Measurements from ENCODE around the gene PDCD6IP. TPM values are rescaled to one million over a fixed set of nuclear protein-coding genes. Genes with fewer than 3 reads are reported as not detected.

The PDCD6IP gene
- polyA plus RNA-seq, 6 donors from 2014 or later, result 48.1 to 97.8 (median 91.0) TPM

- Mint-ChIP-seq H3K36me3 (no peaks in the 10 kb centered on the region), H3K9me3 (no peaks in the 10 kb centered on the region), H3K4me3 (no peak overlapping the region), H3K27ac (no peak overlapping the region), H3K27me3 (peaks cover 0 to 8% (median 0%) of the 10 kb centered on the region in 3 donors), H3K4me1 (no peaks in the 10 kb centered on the region)
- ATAC-seq (ENCODE audit: low read depth in 2 of 2) (no peak), DNase-seq (no peak)
These were observed 94.2 kb downstream of the PDCD6IP start for GRCh38 chr3:33892655-33893054.

DNA sequence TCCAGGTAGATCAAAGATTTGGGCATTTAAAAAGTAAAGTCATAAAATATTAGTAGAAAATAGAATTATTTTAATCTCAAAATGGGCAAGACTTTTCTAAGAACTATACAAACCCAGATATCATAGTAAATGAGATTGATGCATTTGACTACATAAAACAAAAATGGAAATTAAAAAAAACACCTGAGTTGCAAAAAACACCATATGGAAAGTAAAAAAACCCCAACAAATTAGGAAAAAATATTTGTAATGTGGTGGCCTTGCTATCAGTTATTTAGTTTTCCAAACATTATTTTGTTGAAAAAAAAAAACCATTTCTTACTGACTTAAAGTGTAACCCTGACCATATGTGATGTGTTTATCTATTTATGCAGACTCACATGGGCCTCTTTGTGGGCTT, 97.2 kb downstream of the PDCD6IP start:
- H3K27me3 Mint-ChIP-seq, result peaks cover 0 to 8% (median 0%) of the 10 kb centered on the region in 3 donors
- DNase-seq (no peak), ATAC-seq (ENCODE audit: low read depth in 2 of 2) (no peak)
- no peaks in the 10 kb centered on the region for H3K9me3 Mint-ChIP-seq
- no peak overlapping the region for H3K4me3 Mint-ChIP-seq
- no peaks in the 10 kb centered on the region for H3K4me1 Mint-ChIP-seq
- no peaks in the 10 kb centered on the region for H3K36me3 Mint-ChIP-seq
- no peak overlapping the region for H3K27ac Mint-ChIP-seq

GRCh38 chr3:33897306-33897705, 98.9 kb downstream of the PDCD6IP start:
- H3K36me3 Mint-ChIP-seq, result no peaks in the 10 kb centered on the region
- no peaks in the 10 kb centered on the region for H3K9me3 Mint-ChIP-seq
- DNase-seq (no peak), ATAC-seq (ENCODE audit: low read depth in 2 of 2) (no peak)
- H3K4me1 Mint-ChIP-seq, result no peaks in the 10 kb centered on the region
- H3K27ac Mint-ChIP-seq, result peak overlapping the region in 1 of 6 donors; percentile 7
- no peak overlapping the region for H3K4me3 Mint-ChIP-seq
- peaks cover 0 to 8% (median 0%) of the 10 kb centered on the region in 3 donors for H3K27me3 Mint-ChIP-seq

- Mint-ChIP-seq H3K9me3 (no peaks in the 10 kb centered on the region), H3K27me3 (peaks cover 0 to 8% (median 0%) of the 10 kb centered on the region in 3 donors), H3K4me1 (no peaks in the 10 kb centered on the region), H3K4me3 (no peak overlapping the region), H3K36me3 (no peaks in the 10 kb centered on the region), H3K27ac (no peak overlapping the region)
- DNase-seq (no peak), ATAC-seq (ENCODE audit: low read depth in 2 of 2) (no peak)
These were observed 100.5 kb downstream of the PDCD6IP start for GRCh38 chr3:33898901-33899300.

DNA sequence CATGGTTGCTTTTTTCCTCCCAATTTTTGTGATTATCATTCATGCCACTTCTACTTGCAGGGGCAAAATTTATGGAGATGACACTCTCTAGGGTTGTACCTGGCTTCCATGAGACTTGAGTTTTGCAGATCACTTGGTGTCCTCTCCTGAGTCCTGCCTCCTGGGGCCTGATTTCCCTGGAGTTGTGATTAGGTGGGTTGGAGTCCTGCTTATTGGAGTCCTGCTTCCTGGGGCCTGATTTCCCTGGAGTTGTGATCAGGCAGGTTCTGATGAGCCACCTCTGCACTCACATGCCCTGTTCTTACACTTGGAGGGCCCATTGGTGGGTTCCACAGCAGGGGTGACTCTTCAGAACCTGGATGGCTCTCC, 102.0 kb downstream of the PDCD6IP start:
- no peak for ATAC-seq (ENCODE audit: low read depth in 2 of 2)
- Mint-ChIP-seq H3K4me1 (no peaks in the 10 kb centered on the region), H3K4me3 (no peak overlapping the region), H3K36me3 (no peaks in the 10 kb centered on the region), H3K9me3 (peaks cover 0 to 3% (median 0%) of the 10 kb centered on the region in 7 donors), H3K27me3 (no peaks in the 10 kb centered on the region), H3K27ac (peak overlapping the region in 1 of 6 donors; percentile 27)
- DNase-seq, result no peak

DNA sequence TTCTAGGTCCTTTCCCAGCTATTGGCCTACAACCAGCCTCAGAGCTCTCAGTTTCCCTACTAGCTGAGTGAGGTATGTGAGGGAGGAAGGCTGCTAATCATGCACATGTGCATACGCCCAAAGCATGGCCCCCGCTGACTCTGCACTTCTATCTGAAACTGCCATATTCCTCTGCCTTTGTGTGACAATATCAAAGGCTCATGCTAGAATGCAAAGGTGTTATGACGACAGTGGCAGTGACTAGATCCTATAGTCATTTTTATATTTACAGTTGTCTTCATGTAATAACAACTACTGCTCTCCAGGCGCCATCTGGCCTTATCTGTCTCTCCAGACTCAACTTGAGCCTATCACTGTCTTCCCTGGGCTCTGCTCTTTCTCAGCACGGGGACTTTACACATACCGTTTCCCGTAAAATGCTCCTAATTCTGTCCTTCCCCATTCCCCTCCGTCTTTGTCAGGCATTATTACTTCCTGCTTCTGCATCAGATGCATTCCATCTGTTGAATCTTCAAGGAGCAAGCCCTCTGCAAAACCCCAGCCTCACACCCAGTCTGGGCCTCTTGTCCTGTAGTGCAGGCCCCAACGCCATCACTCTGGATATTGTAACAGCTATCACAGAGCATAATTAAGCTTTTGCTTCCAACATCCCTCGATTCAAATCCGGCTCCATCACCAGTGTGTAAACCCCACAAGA, 102.5 kb downstream of the PDCD6IP start:
- ATAC-seq (ENCODE audit: low read depth in 2 of 2) (no peak), DNase-seq (no peak)
- no peaks in the 10 kb centered on the region for H3K4me1 Mint-ChIP-seq
- no peak overlapping the region for H3K4me3 Mint-ChIP-seq
- H3K9me3 Mint-ChIP-seq, result peaks cover 0 to 3% (median 0%) of the 10 kb centered on the region in 7 donors
- H3K27ac Mint-ChIP-seq, result peak overlapping the region in 1 of 6 donors; percentile 52
- H3K36me3 Mint-ChIP-seq, result no peaks in the 10 kb centered on the region
- H3K27me3 Mint-ChIP-seq, result no peaks in the 10 kb centered on the region

DNA sequence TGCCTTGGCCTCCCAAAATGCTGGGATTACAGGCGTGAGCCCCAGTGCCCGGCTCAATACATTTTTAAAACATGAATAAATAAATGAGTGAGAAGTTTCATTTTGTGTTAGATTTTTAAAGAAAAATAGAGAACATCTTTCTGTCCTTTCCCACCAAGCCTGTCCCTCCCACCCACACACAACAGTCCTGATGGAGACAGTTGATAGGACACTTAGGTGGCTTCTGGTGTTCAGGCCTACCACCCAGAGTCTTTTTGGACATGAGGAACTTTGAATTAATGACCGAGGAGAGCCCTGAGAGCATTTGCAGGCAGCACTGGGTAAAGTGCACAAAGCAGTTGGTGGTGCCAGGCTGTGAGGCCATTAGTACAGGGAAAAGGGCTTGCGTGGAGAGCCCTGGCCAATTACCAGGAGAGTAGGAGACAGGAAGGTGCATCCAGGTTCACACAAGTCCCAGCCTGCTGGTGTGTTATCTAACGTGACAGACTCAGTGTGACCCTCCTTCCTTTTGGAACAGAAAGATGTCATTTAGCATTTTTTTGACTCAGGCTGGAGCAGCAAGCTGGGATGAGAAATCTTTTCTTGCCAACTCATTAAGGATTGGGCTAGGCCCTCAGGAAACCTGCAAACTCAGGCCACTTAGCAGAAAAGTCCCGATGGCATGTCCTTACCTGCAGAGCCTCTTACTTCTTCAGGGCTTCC, 103.6 kb downstream of the PDCD6IP start:
- no peak overlapping the region for H3K4me3 Mint-ChIP-seq
- no peak for DNase-seq

GRCh38 chr3:33904730-33905129, 106.3 kb downstream of the PDCD6IP start:
- DNase-seq (no peak), ATAC-seq (ENCODE audit: low read depth in 2 of 2) (no peak)
- no peak overlapping the region for H3K4me3 Mint-ChIP-seq
- no peak overlapping the region for H3K27ac Mint-ChIP-seq
- H3K4me1 Mint-ChIP-seq, result no peaks in the 10 kb centered on the region
- peaks cover 0 to 3% (median 0%) of the 10 kb centered on the region in 7 donors for H3K9me3 Mint-ChIP-seq
- H3K27me3 Mint-ChIP-seq, result no peaks in the 10 kb centered on the region
- H3K36me3 Mint-ChIP-seq, result no peaks in the 10 kb centered on the region

More for the DNA sequence above, 103.6 kb downstream of the PDCD6IP start:
- Mint-ChIP-seq H3K4me1 (no peaks in the 10 kb centered on the region), H3K27ac (no peak overlapping the region), H3K27me3 (no peaks in the 10 kb centered on the region), H3K9me3 (peaks cover 0 to 3% (median 0%) of the 10 kb centered on the region in 7 donors), H3K36me3 (no peaks in the 10 kb centered on the region)
- ATAC-seq (ENCODE audit: low read depth in 2 of 2), result no peak

- Mint-ChIP-seq H3K4me1 (no peaks in the 10 kb centered on the region), H3K36me3 (no peaks in the 10 kb centered on the region), H3K27me3 (no peaks in the 10 kb centered on the region), H3K4me3 (no peak overlapping the region), H3K9me3 (peaks cover 0 to 3% (median 0%) of the 10 kb centered on the region in 7 donors), H3K27ac (peak overlapping the region in 1 of 6 donors; percentile 2)
- no peak for ATAC-seq (ENCODE audit: low read depth in 2 of 2)
- DNase-seq, result no peak
These were observed 109.9 kb downstream of the PDCD6IP start for GRCh38 chr3:33908250-33908851.

DNA sequence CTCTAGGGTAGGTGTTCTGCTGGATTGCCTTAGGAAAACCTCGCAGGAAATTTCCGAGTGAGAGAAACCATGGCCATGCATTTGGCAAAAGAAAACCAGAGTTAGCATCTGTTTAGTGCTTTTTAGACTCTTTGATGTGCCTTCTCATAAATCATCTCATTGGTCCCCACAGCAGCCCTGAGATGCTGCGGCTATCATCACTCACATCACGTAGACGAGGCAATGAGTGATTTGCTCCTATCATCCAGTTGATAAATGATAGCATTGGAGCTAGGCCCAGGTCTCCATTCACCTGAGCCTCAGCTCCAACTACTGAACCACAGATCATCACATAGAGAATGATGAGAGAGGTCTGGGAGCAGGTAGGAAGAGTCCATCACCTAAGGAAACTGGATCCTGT, 111.1 kb downstream of the PDCD6IP start:
- no peak for ATAC-seq (ENCODE audit: low read depth in 2 of 2)
- no peaks in the 10 kb centered on the region for H3K4me1 Mint-ChIP-seq
- H3K4me3 Mint-ChIP-seq, result no peak overlapping the region
- no peaks in the 10 kb centered on the region for H3K27me3 Mint-ChIP-seq
- H3K36me3 Mint-ChIP-seq, result no peaks in the 10 kb centered on the region
- DNase-seq, result no peak
- H3K27ac Mint-ChIP-seq, result no peak overlapping the region
- H3K9me3 Mint-ChIP-seq, result peaks cover 0 to 2% (median 0%) of the 10 kb centered on the region in 7 donors

DNA sequence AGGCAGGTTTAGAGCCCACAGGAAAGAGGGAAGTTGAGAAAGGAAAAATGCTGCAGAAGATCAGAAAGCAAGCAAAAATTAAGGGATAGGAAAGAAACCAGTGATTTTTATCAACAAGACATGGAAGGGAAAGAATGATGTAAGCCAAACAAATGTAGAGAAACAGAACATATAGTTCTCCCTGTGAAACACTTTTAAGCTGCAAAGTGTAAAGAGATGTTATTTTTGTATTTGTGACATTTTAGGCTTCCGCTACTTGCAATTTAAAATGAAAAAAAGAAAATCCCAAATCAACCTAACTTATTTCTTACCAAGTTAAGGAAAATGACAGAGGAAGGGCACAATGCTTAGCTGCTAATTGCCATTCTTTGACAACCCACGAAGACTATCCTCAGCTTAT, 111.6 kb downstream of the PDCD6IP start:
- Mint-ChIP-seq H3K4me3 (no peak overlapping the region), H3K27ac (no peak overlapping the region), H3K4me1 (no peaks in the 10 kb centered on the region), H3K27me3 (no peaks in the 10 kb centered on the region), H3K9me3 (no peaks in the 10 kb centered on the region), H3K36me3 (no peaks in the 10 kb centered on the region)
- no peak for DNase-seq
- no peak for ATAC-seq (ENCODE audit: low read depth in 2 of 2)

DNA sequence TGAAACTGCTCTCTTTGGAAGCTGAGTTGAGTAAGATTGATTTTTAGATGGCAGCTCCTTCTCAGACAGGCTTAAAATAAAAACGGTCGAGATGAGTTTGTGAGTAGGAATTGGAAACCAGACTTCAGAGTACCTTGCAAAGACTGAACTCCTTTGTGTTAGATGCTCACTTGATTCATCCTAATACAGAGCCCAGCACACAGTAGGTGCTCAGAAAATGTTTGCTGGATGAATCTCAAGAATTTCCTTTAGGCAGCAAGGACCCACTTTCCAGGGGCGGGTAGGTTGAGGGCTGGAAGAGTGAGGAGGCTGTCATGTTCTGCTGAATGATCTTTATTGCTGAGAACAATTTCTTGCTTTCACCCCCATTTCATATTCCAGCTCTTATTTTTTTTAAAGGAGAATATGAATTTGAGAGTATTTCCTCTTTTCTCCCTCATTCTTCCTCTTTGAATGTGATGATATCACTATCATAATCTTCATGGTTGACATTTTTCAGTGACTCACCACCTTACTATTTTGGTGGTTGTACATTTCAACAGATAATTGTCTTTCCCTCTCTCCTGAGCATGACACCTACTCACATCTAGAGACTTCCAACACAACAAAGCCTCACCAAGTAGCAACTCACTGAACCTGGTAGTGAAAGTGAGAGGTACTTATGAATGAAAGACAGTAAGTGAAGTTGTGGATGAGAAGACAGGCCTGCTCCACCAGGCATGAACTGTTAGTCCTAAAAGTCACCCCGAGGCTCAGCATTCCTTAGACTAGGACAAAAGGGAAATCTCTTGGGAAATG, 113.3 kb downstream of the PDCD6IP start:
- ATAC-seq (ENCODE audit: low read depth in 2 of 2), result no peak

GRCh38 chr3:33914212-33914611, 115.8 kb downstream of the PDCD6IP start:
- ATAC-seq (ENCODE audit: low read depth in 2 of 2), result no peak
- peaks cover 0 to 5% (median 4%) of the 10 kb centered on the region in 3 donors for H3K4me1 Mint-ChIP-seq
- H3K9me3 Mint-ChIP-seq, result no peaks in the 10 kb centered on the region
- no peak overlapping the region for H3K27ac Mint-ChIP-seq
- H3K36me3 Mint-ChIP-seq, result no peaks in the 10 kb centered on the region
- H3K4me3 Mint-ChIP-seq, result no peak overlapping the region
- no peak for DNase-seq
- H3K27me3 Mint-ChIP-seq, result no peaks in the 10 kb centered on the region

More for the DNA sequence above, 113.3 kb downstream of the PDCD6IP start:
- H3K27me3 Mint-ChIP-seq, result no peaks in the 10 kb centered on the region
- peaks cover 0 to 5% (median 4%) of the 10 kb centered on the region in 3 donors for H3K4me1 Mint-ChIP-seq
- no peak overlapping the region for H3K4me3 Mint-ChIP-seq
- no peak overlapping the region for H3K27ac Mint-ChIP-seq
- DNase-seq, result no peak
- no peaks in the 10 kb centered on the region for H3K9me3 Mint-ChIP-seq
- no peaks in the 10 kb centered on the region for H3K36me3 Mint-ChIP-seq
